Spleen (tissue), 7 donors: ENCODE data around the gene ALK.

Experiments
- CTCF ChIP-seq, 11 experiments: fragments of 200-600 bp in 7 of 11; fragments of 450-650 bp in 4 of 11; sonication (generic) in 4 of 11; IDR thresholded peaks in 8 of 11; conservative IDR thresholded peaks in 3 of 11; 1 replicate in 7 of 11; 2 replicates in 4 of 11; pipeline versions ENCODE4 v1.4.0 to v1.8.0; 2016 to 2021; ENCODE audit warnings: antibody characterized with exemption in 11 of 11, inconsistent platforms in 4 of 11, mild to moderate bottlenecking in 1 of 11
- POLR2A ChIP-seq, 3 donors: fragments of 450-650 bp; IDR thresholded peaks; one replicate each; pipeline ENCODE4 v1.5.1; 2017; ENCODE audit warnings: antibody characterized with exemption in 3 of 3, mild to moderate bottlenecking in 1 of 3
- POLR2AphosphoS5 ChIP-seq, 3 donors: sonication (generic); formaldehyde crosslinking; IDR thresholded peaks; one replicate each; pipeline ENCODE4 v1.5.1; 2017; ENCODE audit warnings: antibody characterized with exemption in 3 of 3
- donor health status: DM: no; HTN: no; CAD: no; lungs with moderate emphysema.
- donor health status: DM: no; HTN: no; CAD: no.
- donor health status: DM: no; HTN: no; CAD: no.

GRCh38 chr2:29246383-29247300 is 674.7 kb downstream of the ALK start:
- TF ChIP-seq CTCF (IDR thresholded peaks at IDR 0.05 in 8 of 11, conservative IDR thresholded peaks at IDR 0.05 in 3 of 11): no peak
- TF ChIP-seq POLR2AphosphoS5 (IDR thresholded peaks at IDR 0.05): no peak
- no peak for TF ChIP-seq POLR2A (IDR thresholded peaks at IDR 0.05)
